Caco-2 (cell line): ENCODE data around the gene RPS6KA2. TPM values are rescaled to one million over a fixed set of nuclear protein-coding genes. Genes with fewer than 3 reads are reported as not detected.

Experiments used
- BruUV-seq: library from RNA; stranded (reverse); fragments of 400-500 nt; replicated peaks from 2 replicates; lab custom pipeline; 2021; lab: Mats Ljungman, UMichigan
- CTCF ChIA-PET: fragments of 300-600 bp; sonication (Branson Sonifier 250); formaldehyde crosslinking; loops from one replicate; lab custom pipeline; 2022; ENCODE audit warnings: antibody characterized with exemption; lab: Charles Lee
- POLR2A ChIA-PET: fragments of 300-600 bp; sonication (Branson Sonifier 250); formaldehyde crosslinking; loops from one replicate; lab custom pipeline; 2022; ENCODE audit warnings: antibody characterized with exemption; lab: Charles Lee
- DNase-seq, 2 experiments: peaks; one replicate each; pipeline versions ENCODE4 v3.0.0 to v3.0.0-alpha.2; 2020 to 2022
- H3K27me3 ChIP-seq: replicated peaks from 2 replicates; pipeline ENCODE4 v1.6.0; 2011; ENCODE audit warnings: low read length; ENCODE audit not compliant: control insufficient read depth, insufficient read depth
- H3K36me3 ChIP-seq: 2 replicates; pipeline ENCODE4 v1.5.1; 2011; ENCODE audit warnings: low read length; ENCODE audit not compliant: control insufficient read depth, insufficient read depth
- H3K4me1 ChIP-seq: fragments of 250-450 bp; sonication (Bioruptor Pico); 2 replicates; pipeline ENCODE4 v1.5.1; 2020; ENCODE audit warnings: mild to moderate bottlenecking
- H3K4me3 ChIP-seq: 2 replicates; pipeline ENCODE4 v1.5.1; 2011; ENCODE audit warnings: low read depth, mild to moderate bottlenecking, control low read depth, low read length
- H3K9me3 ChIP-seq: fragments of 250-450 bp; sonication (Bioruptor Pico); 2 replicates; pipeline ENCODE4 v1.5.1; 2020; ENCODE audit warnings: mild to moderate bottlenecking, moderate library complexity
- H3K27ac Mint-ChIP-seq: one replicate; pipeline ENCODE4 v1.8.0; 2022; ENCODE audit warnings: mixed read lengths; ENCODE audit not compliant: unreplicated experiment
- H3K27me3 Mint-ChIP-seq: one replicate; pipeline ENCODE4 v1.8.0; 2022; ENCODE audit warnings: mixed read lengths; ENCODE audit not compliant: insufficient read depth, unreplicated experiment
- H3K36me3 Mint-ChIP-seq: one replicate; pipeline ENCODE4 v1.8.0; 2022; ENCODE audit warnings: mild to moderate bottlenecking, mixed read lengths; ENCODE audit not compliant: insufficient read depth, unreplicated experiment
- H3K4me1 Mint-ChIP-seq: one replicate; pipeline ENCODE4 v1.8.0; 2022; ENCODE audit warnings: low read depth, mixed read lengths; ENCODE audit not compliant: unreplicated experiment
- H3K4me3 Mint-ChIP-seq: one replicate; pipeline ENCODE4 v1.8.0; 2022; ENCODE audit warnings: mild to moderate bottlenecking, moderate library complexity, mixed read lengths; ENCODE audit not compliant: unreplicated experiment
- H3K9me3 Mint-ChIP-seq: one replicate; pipeline ENCODE4 v1.8.0; 2022; ENCODE audit warnings: mixed read lengths; ENCODE audit not compliant: unreplicated experiment
- CTCF ChIP-seq, 2 experiments: fragments of 200-600 bp in 1 of 2; IDR thresholded peaks; 1 replicate in 1 of 2; 2 replicates in 1 of 2; pipeline versions ENCODE4 v1.5.1 to v1.8.0; 2011 to 2022; ENCODE audit warnings: antibody characterized with exemption in 1 of 2, control low read depth in 1 of 2, inconsistent platforms in 1 of 2, low read depth in 1 of 2, low read length in 1 of 2, mild to moderate bottlenecking in 1 of 2, moderate library complexity in 1 of 2; ENCODE audit not compliant: insufficient read depth in 1 of 2, severe bottlenecking in 1 of 2, unreplicated experiment in 1 of 2
- intact Hi-C: fragments of 100-400 bp; cut with micrococcal nuclease; formaldehyde crosslinking; loops from one replicate; pipeline ENCODE4 v1.10.0; 2022; ENCODE audit not compliant: unreplicated experiment
- total RNA-seq: library from RNA; stranded (reverse); gene quantifications from 2 replicates; pipeline ENCODE4 v1.2.3, GENCODE V29; 2022

RPS6KA2 gene
- total RNA-seq, 1 experiment from 2014 or later: 5.6 TPM

DNA sequence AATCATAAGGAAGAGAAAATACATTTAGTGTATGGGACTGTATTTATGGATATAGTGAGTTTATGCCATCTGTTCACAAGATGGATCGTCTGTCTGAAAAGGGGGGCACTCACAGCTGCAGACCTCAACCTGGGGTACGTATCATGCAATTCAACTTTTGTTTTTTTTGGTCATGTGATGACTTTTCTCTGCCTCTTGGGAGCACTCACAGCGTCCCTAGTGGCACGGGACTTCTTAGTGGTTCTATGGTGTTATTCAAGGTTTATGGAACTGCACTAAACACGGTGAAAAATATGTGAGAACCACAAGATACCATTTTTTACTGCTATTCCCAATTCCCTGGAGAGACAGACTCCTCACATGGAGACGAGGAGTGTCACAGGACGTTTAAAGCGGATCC, 183.9 kb downstream of the RPS6KA2 start:
- Mint-ChIP-seq H3K27ac (no peak overlapping the region), H3K4me1 (no peaks in the 10 kb centered on the region), H3K27me3 (peaks cover 14% of the 10 kb centered on the region), H3K9me3 (no peaks in the 10 kb centered on the region), H3K4me3 (no peak overlapping the region), H3K36me3 (no peaks in the 10 kb centered on the region)
- POLR2A ChIA-PET: no interaction called here
- H3K4me3 ChIP-seq: no peak overlapping the region
- H3K36me3 ChIP-seq: no peaks in the 10 kb centered on the region
- H3K27me3 ChIP-seq: no peaks in the 10 kb centered on the region; the same call in 1 of the 2 replicates
- TF ChIP-seq CTCF (IDR thresholded peaks at IDR 0.05; ENCODE audit: insufficient read depth in 1 of 2, low read depth in 1 of 2, low read length in 1 of 2, severe bottlenecking in 1 of 2, unreplicated experiment in 1 of 2): peak; percentile 25 to 29
- DNase-seq: no peak
- CTCF ChIA-PET: no interaction called here
- intact Hi-C loops: no loop called here
- BruUV-seq: no TSS peak
- H3K9me3 ChIP-seq: no peaks in the 10 kb centered on the region
- H3K4me1 ChIP-seq: no peaks in the 10 kb centered on the region

GRCh38 chr6:166442131-166442685, 184.8 kb downstream of the RPS6KA2 start:
- H3K27me3 Mint-ChIP-seq: peaks cover 14% of the 10 kb centered on the region
- no TSS peak for BruUV-seq
- intact Hi-C loops: no loop called here
- H3K4me1 Mint-ChIP-seq: no peaks in the 10 kb centered on the region
- H3K9me3 ChIP-seq: no peaks in the 10 kb centered on the region
- no peaks in the 10 kb centered on the region for H3K9me3 Mint-ChIP-seq
- ChIA-PET CTCF (interaction anchor here (1.4 kb wide), 1 partner anchor 15 kb away, joined by 4 read pairs; no protein-coding TSS in a partner anchor), POLR2A (no interaction called here)
- no peak for DNase-seq
- no peak overlapping the region for H3K27ac Mint-ChIP-seq
- TF ChIP-seq CTCF (IDR thresholded peaks at IDR 0.05; ENCODE audit: insufficient read depth in 1 of 2, low read depth in 1 of 2, low read length in 1 of 2, severe bottlenecking in 1 of 2, unreplicated experiment in 1 of 2): no peak
- no peak overlapping the region for H3K4me3 ChIP-seq
- H3K36me3 ChIP-seq: no peaks in the 10 kb centered on the region
- H3K4me1 ChIP-seq: no peaks in the 10 kb centered on the region
- H3K4me3 Mint-ChIP-seq: no peak overlapping the region
- no peaks in the 10 kb centered on the region for H3K36me3 Mint-ChIP-seq
- H3K27me3 ChIP-seq: no peaks in the 10 kb centered on the region; the same call in 1 of the 2 replicates

- H3K4me1 Mint-ChIP-seq: no peaks in the 10 kb centered on the region
- intact Hi-C loops: no loop called here
- peaks cover 14% of the 10 kb centered on the region for H3K27me3 Mint-ChIP-seq
- Histone ChIP-seq H3K36me3 (no peaks in the 10 kb centered on the region), H3K27me3 (no peaks in the 10 kb centered on the region; the same call in 1 of the 2 replicates), H3K9me3 (no peaks in the 10 kb centered on the region), H3K4me3 (no peak overlapping the region), H3K4me1 (no peaks in the 10 kb centered on the region)
- ChIA-PET POLR2A (no interaction called here), CTCF (interaction anchor here (1.4 kb wide), 1 partner anchor 16 kb away, joined by 4 read pairs; no protein-coding TSS in a partner anchor)
- no peak overlapping the region for H3K4me3 Mint-ChIP-seq
- no peaks in the 10 kb centered on the region for H3K9me3 Mint-ChIP-seq
- H3K27ac Mint-ChIP-seq: no peak overlapping the region
- no TSS peak for BruUV-seq
- no peak for DNase-seq
- TF ChIP-seq CTCF (IDR thresholded peaks at IDR 0.05; ENCODE audit: insufficient read depth in 1 of 2, low read depth in 1 of 2, low read length in 1 of 2, severe bottlenecking in 1 of 2, unreplicated experiment in 1 of 2): no peak
- H3K36me3 Mint-ChIP-seq: no peaks in the 10 kb centered on the region
These were observed 185.5 kb downstream of the RPS6KA2 start for GRCh38 chr6:166441325-166442078.
